B cell (primary cell): Measurements from ENCODE around the gene MID2. TPM values are rescaled to one million over a fixed set of nuclear protein-coding genes. Genes with fewer than 3 reads are reported as not detected.

Experiments
- ATAC-seq: fragments of 200-7000 bp; cut with Tn5 transposase; one replicate; pipeline ENCODE4 v1.10.0; 2021; ENCODE audit warnings: low read depth, mild to moderate bottlenecking, moderate number of reproducible peaks, moderate library complexity
- CTCF ChIA-PET: fragments of 350-600 bp; sonication (Branson Sonifier 250); formaldehyde crosslinking; loops from one replicate; lab custom pipeline; 2021; ENCODE audit warnings: antibody characterized with exemption, inconsistent platforms; lab: Charles Lee
- POLR2A ChIA-PET: fragments of 350-600 bp; sonication (Branson Sonifier 250); formaldehyde crosslinking; loops from one replicate; lab custom pipeline; 2021; ENCODE audit warnings: antibody characterized with exemption; lab: Charles Lee
- DNase-seq: peaks from one replicate; pipeline ENCODE4 v3.0.0; 2013
- H2AFZ ChIP-seq: 2 replicates; pipeline ENCODE4 v1.6.1; 2012; ENCODE audit warnings: mild to moderate bottlenecking, low read depth, low read length; ENCODE audit not compliant: insufficient read depth, poor library complexity, severe bottlenecking
- H3K27ac ChIP-seq, 2 donors: 1 replicate in 1 of 2; 2 replicates in 1 of 2; pipeline ENCODE4 v1.5.1; 2012 to 2013; ENCODE audit warnings: low read length in 2 of 2, mild to moderate bottlenecking in 2 of 2, moderate library complexity in 1 of 2
- H3K27me3 ChIP-seq, 4 experiments: fragments of 200-600 bp in 1 of 4; sonication (generic) in 1 of 4; replicated peaks in 1 of 4; 1 replicate in 2 of 4; 2 replicates in 2 of 4; pipeline versions ENCODE4 v1.6.1 to v1.7.0; 2013 to 2016; ENCODE audit warnings: low read length in 3 of 4, mild to moderate bottlenecking in 2 of 4, mixed read lengths in 1 of 4, moderate library complexity in 1 of 4; ENCODE audit not compliant: insufficient read depth in 4 of 4, control insufficient read depth in 3 of 4; ENCODE audit errors: control extremely low read depth in 1 of 4
- H3K36me3 ChIP-seq, 2 experiments: replicated peaks in 1 of 2; 1 replicate in 1 of 2; 2 replicates in 1 of 2; pipeline versions ENCODE4 v1.6.1 to v1.7.1; 2013; ENCODE audit warnings: low read length in 1 of 2; ENCODE audit not compliant: insufficient read depth in 2 of 2, control insufficient read depth in 1 of 2; ENCODE audit errors: control extremely low read depth in 1 of 2, extremely low read depth in 1 of 2
- H3K4me1 ChIP-seq, 2 donors: fragments of 200-600 bp in 1 of 2; sonication (generic) in 1 of 2; 1 replicate in 1 of 2; 2 replicates in 1 of 2; pipeline versions ENCODE4 v1.5.1 to v1.6.1; 2013 to 2017; ENCODE audit warnings: low read length in 2 of 2; ENCODE audit not compliant: control insufficient read depth in 2 of 2, insufficient read depth in 2 of 2
- H3K4me2 ChIP-seq: replicated peaks from 2 replicates; pipeline ENCODE3; 2012; ENCODE audit warnings: mild to moderate bottlenecking, low read depth, low read length; ENCODE audit not compliant: poor library complexity, severe bottlenecking
- H3K4me3 ChIP-seq, 5 experiments: fragments of 200-600 bp in 1 of 5; sonication (generic) in 1 of 5; 1 replicate in 3 of 5; 2 replicates in 2 of 5; pipeline versions ENCODE4 v1.5.1 to v1.7.0; 2011 to 2016; ENCODE audit warnings: low read length in 4 of 5, mild to moderate bottlenecking in 4 of 5, low read depth in 2 of 5, control low read depth in 1 of 5, moderate library complexity in 1 of 5; ENCODE audit not compliant: insufficient read depth in 1 of 5; ENCODE audit errors: control extremely low read depth in 1 of 5, extremely low read depth in 1 of 5
- H3K79me2 ChIP-seq: fragments of 200-600 bp; sonication (generic); one replicate; pipeline ENCODE4 v1.6.0; 2016; ENCODE audit warnings: low read length; ENCODE audit not compliant: control insufficient read depth, insufficient read depth
- H3K9ac ChIP-seq: fragments of 200-600 bp; sonication (generic); 2 replicates; pipeline ENCODE4 v1.6.1; 2017; ENCODE audit warnings: mild to moderate bottlenecking, low read length, moderate library complexity
- H3K9me3 ChIP-seq, 3 donors: one replicate each; pipeline versions ENCODE4 v1.6.1 to v1.7.1; 2013; ENCODE audit warnings: low read length in 2 of 3; ENCODE audit not compliant: control insufficient read depth in 2 of 3, insufficient read depth in 1 of 3; ENCODE audit errors: control extremely low read depth in 1 of 3
- H4K20me1 ChIP-seq: 2 replicates; pipeline ENCODE4 v1.6.0; 2012; ENCODE audit warnings: mild to moderate bottlenecking, low read length; ENCODE audit not compliant: insufficient read depth, control insufficient read depth, poor library complexity, severe bottlenecking
- H3K27ac Mint-ChIP-seq: one replicate; pipeline ENCODE4 v1.8.0; 2021; ENCODE audit warnings: mixed read lengths
- H3K27me3 Mint-ChIP-seq: one replicate; pipeline ENCODE4 v1.8.0; 2021; ENCODE audit warnings: mixed read lengths
- H3K4me1 Mint-ChIP-seq: one replicate; pipeline ENCODE4 v1.8.0; 2021; ENCODE audit warnings: mixed read lengths
- H3K4me3 Mint-ChIP-seq: one replicate; pipeline ENCODE4 v1.8.0; 2021; ENCODE audit warnings: mixed read lengths
- H3K9me3 Mint-ChIP-seq: one replicate; pipeline ENCODE4 v1.8.0; 2022; ENCODE audit warnings: mixed read lengths; ENCODE audit not compliant: insufficient read depth
- EZH2 ChIP-seq: IDR thresholded peaks from 2 replicates; pipeline ENCODE4 v1.6.1; 2012; ENCODE audit warnings: borderline replicate concordance, low read depth, mild to moderate bottlenecking, moderate library complexity, low read length; ENCODE audit not compliant: insufficient read depth, poor library complexity, severe bottlenecking
- WGBS: methylation state at CpG from one replicate; pipeline ENCODE4 v1.1.5; 2013; ENCODE audit warnings: missing lambda C conversion rate; ENCODE audit not compliant: insufficient coverage; 5-methylcytosine and 5-hydroxymethylcytosine counted together
- intact Hi-C: fragments of 100-400 bp; cut with micrococcal nuclease; formaldehyde crosslinking; loops from one replicate; pipeline ENCODE4 v1.10.0; 2022
- polyA plus RNA-seq: library from polyadenylated mRNA; depleted of rRNA; stranded (reverse); fragments of >200 nt; gene quantifications from 2 replicates; pipeline ENCODE4 v1.2.3, GENCODE V29; 2012
- total RNA-seq, 2 donors: library from RNA; stranded (reverse); fragments of 120-200 nt in 1 of 2; gene quantifications; 1 replicate in 1 of 2; 2 replicates in 1 of 2; pipeline versions ENCODE4 v1.2.3 to v1.2.4, GENCODE V29; 2013 to 2022
- TF ChIP-seq, protein P1 (sequence below): fragments of 200-600 bp; IDR thresholded peaks from one replicate; pipeline ENCODE4 v1.8.0; 2022; ENCODE audit warnings: antibody characterized with exemption, mild to moderate bottlenecking

MID2 gene
- total and polyA plus RNA-seq, 2 donors (not counting 1 experiment from before 2014, with no cell fraction given), result 1.7 to 5.8 TPM

DNA sequence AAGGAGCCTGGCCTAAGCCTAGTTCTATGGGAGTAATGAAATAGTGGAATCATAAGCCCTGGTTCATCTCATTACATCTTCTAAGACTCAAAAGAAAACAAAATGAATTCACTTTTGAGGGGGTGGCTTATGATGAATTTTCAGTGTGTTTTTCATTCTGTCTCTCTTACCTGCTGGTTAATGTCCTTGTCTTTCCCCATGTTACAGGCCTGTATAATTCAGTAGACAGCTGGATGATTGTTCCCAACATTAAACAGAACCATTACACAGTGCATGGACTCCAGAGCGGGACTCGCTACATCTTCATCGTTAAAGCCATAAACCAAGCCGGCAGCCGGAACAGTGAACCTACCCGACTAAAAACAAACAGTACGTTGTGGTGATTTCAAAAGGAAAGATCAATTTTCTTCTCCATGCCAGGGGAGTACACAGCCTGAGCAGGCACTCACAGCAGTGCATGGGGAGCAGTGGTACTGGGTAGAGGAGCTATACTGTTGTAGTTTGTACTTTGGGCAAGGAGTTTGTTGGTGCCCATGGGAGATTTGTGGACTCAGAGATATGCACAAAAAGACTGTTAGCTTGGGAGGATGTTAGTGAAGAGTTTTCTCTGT lies 98.6 kb downstream of the MID2 start:
- H3K4me3 ChIP-seq, result no peak overlapping the region
- no peaks in the 10 kb centered on the region for H3K9me3 ChIP-seq
- H3K27ac ChIP-seq, result no peak overlapping the region
- no peaks in the 10 kb centered on the region for H3K79me2 ChIP-seq
- H2AFZ ChIP-seq, result no peak overlapping the region
- POLR2A ChIA-PET, result no interaction called here
- Mint-ChIP-seq H3K27ac (no peak overlapping the region), H3K9me3 (no peaks in the 10 kb centered on the region), H3K4me3 (no peak overlapping the region), H3K4me1 (no peaks in the 10 kb centered on the region), H3K27me3 (peaks cover 5% of the 10 kb centered on the region)
- DNase-seq, result no peak
- intact Hi-C loops, result no loop called here
- H3K4me1 ChIP-seq, result no peaks in the 10 kb centered on the region
- no peaks in the 10 kb centered on the region for H3K36me3 ChIP-seq
- TF ChIP-seq EZH2, result no peak
- TF ChIP-seq, protein P1, sequence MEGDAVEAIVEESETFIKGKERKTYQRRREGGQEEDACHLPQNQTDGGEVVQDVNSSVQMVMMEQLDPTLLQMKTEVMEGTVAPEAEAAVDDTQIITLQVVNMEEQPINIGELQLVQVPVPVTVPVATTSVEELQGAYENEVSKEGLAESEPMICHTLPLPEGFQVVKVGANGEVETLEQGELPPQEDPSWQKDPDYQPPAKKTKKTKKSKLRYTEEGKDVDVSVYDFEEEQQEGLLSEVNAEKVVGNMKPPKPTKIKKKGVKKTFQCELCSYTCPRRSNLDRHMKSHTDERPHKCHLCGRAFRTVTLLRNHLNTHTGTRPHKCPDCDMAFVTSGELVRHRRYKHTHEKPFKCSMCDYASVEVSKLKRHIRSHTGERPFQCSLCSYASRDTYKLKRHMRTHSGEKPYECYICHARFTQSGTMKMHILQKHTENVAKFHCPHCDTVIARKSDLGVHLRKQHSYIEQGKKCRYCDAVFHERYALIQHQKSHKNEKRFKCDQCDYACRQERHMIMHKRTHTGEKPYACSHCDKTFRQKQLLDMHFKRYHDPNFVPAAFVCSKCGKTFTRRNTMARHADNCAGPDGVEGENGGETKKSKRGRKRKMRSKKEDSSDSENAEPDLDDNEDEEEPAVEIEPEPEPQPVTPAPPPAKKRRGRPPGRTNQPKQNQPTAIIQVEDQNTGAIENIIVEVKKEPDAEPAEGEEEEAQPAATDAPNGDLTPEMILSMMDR, result no peak
- no peaks in the 10 kb centered on the region for H3K27me3 ChIP-seq
- CTCF ChIA-PET, result no interaction called here
- H3K9ac ChIP-seq, result no peak overlapping the region
- no CpG with 5 or more reads among the region's 7 CpGs for WGBS
- ATAC-seq, result no peak
- H4K20me1 ChIP-seq, result no peaks in the 10 kb centered on the region
- H3K4me2 ChIP-seq, result no peak overlapping the region

DNA sequence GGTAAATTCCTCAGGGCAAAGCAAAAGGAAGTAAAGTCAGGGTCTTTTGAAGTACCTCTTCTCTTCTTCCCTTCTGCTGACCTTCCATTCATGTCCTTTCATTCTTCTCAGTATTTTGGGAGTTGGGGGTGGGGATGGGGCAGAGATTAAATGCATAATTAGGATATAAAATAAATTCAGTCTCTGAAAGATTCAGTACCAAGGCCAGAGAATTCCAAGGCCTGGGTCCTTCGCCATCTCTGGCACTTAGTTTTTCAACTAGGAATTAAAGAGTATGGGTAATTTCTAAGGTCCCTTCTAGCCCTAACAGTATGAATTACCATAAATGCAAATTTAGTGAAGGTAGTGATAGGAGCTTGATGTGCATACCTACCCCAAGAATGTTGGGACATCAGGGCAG lies 108.6 kb downstream of the MID2 start:
- Histone ChIP-seq H3K79me2 (no peaks in the 10 kb centered on the region), H4K20me1 (no peaks in the 10 kb centered on the region), H3K9me3 (no peaks in the 10 kb centered on the region), H3K27ac (no peak overlapping the region), H3K9ac (no peak overlapping the region), H3K27me3 (peaks cover 0 to 5% (median 0%) of the 10 kb centered on the region in 4 experiments), H3K4me3 (no peak overlapping the region), H3K4me1 (no peaks in the 10 kb centered on the region), H2AFZ (no peak overlapping the region), H3K36me3 (no peaks in the 10 kb centered on the region), H3K4me2 (no peak overlapping the region)
- WGBS, result no CpG with 5 or more reads among the region's 1 CpG
- Mint-ChIP-seq H3K4me1 (no peaks in the 10 kb centered on the region), H3K27me3 (peaks cover 6% of the 10 kb centered on the region), H3K4me3 (no peak overlapping the region), H3K27ac (no peak overlapping the region), H3K9me3 (no peaks in the 10 kb centered on the region)
- no peak for ATAC-seq
- intact Hi-C loops, result no loop called here
- ChIA-PET POLR2A (no interaction called here), CTCF (no interaction called here)
- TF ChIP-seq, protein P1, result no peak
- TF ChIP-seq EZH2, result no peak
- DNase-seq, result no peak
